K562 (cell line): ENCODE measurements around the gene CFAP92. TPM values are rescaled to one million over a fixed set of nuclear protein-coding genes. Genes with fewer than 3 reads are reported as not detected.

Experiments used
- ATAC-seq: fragments of 200-7000 bp; cut with Tn5 transposase; 3 replicates; pipeline ENCODE4 v1.9.1; 2020; ENCODE audit warnings: moderate library complexity
- BruUV-seq: library from RNA; stranded (reverse); fragments of 400-500 nt; replicated peaks from 2 replicates; lab custom pipeline; 2021; lab: Mats Ljungman, UMichigan
- CTCF ChIA-PET: fragments of 300-600 bp; formaldehyde crosslinking; extraction: SDS; loops from one replicate; lab custom pipeline; 2021; ENCODE audit warnings: low intra/inter-chr PET ratio; lab: Yijun Ruan, JAX
- POLR2A ChIA-PET: fragments of 300-600, 350-650 bp; sonication (Branson Sonifier 250); formaldehyde crosslinking; extraction: SDS; loops from one replicate; lab custom pipeline; 2021; ENCODE audit warnings: antibody characterized with exemption, inconsistent platforms; lab: Yijun Ruan, JAX
- DNase-seq, 4 experiments: peaks; one replicate each; pipeline versions ENCODE4 v3.0.0 to v3.0.0-alpha.2; 2011 to 2018; ENCODE audit warnings: low spot score in 3 of 4, mixed read lengths in 3 of 4; ENCODE audit errors: extremely low read depth in 1 of 4
- FAIRE-seq: peaks from 2 replicates; lab custom pipeline; 2011; peaks lifted over from hg19 to GRCh38; lab: Jason Lieb, UNC
- H2AFZ ChIP-seq: 2 replicates; pipeline ENCODE4 v1.6.0; 2011; ENCODE audit warnings: low read depth, low read length, control low read depth, inconsistent platforms
- H3K27ac ChIP-seq: fragments of 200-600 bp; 3 replicates; pipeline ENCODE4 v1.8.0; 2011; ENCODE audit warnings: low read depth, mild to moderate bottlenecking, control low read depth, inconsistent platforms, low read length, moderate library complexity, mixed read lengths; ENCODE audit errors: extremely low read depth
- H3K27me3 ChIP-seq, 2 experiments: fragments of 300-600 bp in 1 of 2; 2 replicates in 1 of 2; 3 replicates in 1 of 2; pipeline versions ENCODE4 v1.6.0 to v1.8.0; 2011; ENCODE audit warnings: inconsistent platforms in 2 of 2, low read length in 2 of 2, mild to moderate bottlenecking in 1 of 2, mixed read lengths in 1 of 2, moderate library complexity in 1 of 2; ENCODE audit not compliant: control insufficient read depth in 2 of 2, insufficient read depth in 2 of 2
- H3K36me3 ChIP-seq: fragments of 300-600 bp; 3 replicates; pipeline ENCODE4 v1.8.0; 2011; ENCODE audit warnings: mild to moderate bottlenecking, low read length, inconsistent platforms; ENCODE audit not compliant: control insufficient read depth, insufficient read depth
- H3K4me1 ChIP-seq, 2 experiments: fragments of 200-600 bp in 1 of 2; replicated peaks in 1 of 2; 2 replicates in 1 of 2; 3 replicates in 1 of 2; pipeline versions ENCODE4 v1.5.1 to v1.8.0; 2011; ENCODE audit warnings: inconsistent platforms in 2 of 2, low read length in 2 of 2, mild to moderate bottlenecking in 1 of 2, mixed read lengths in 1 of 2, moderate library complexity in 1 of 2; ENCODE audit not compliant: control insufficient read depth in 2 of 2, insufficient read depth in 2 of 2
- H3K4me2 ChIP-seq: 2 replicates; pipeline ENCODE4 v1.6.1; 2011; ENCODE audit warnings: low read length, control low read depth, inconsistent platforms, mixed read lengths; ENCODE audit not compliant: insufficient read depth
- H3K4me3 ChIP-seq: fragments of 200-600 bp; sonication (generic), shearing (Covaris generic); 2 replicates; pipeline ENCODE4 v1.5.1; 2016; ENCODE audit warnings: control low read depth, inconsistent platforms
- H3K79me2 ChIP-seq: fragments of 200-600 bp; 3 replicates; pipeline ENCODE4 v1.8.0; 2011; ENCODE audit warnings: low read length, inconsistent platforms; ENCODE audit not compliant: control insufficient read depth, insufficient read depth
- H3K9ac ChIP-seq, 2 experiments: 2 replicates each; pipeline versions ENCODE4 v1.6.0 to v1.6.1; 2011; ENCODE audit warnings: low read depth in 2 of 2, low read length in 2 of 2, control low read depth in 1 of 2, inconsistent platforms in 1 of 2, mild to moderate bottlenecking in 1 of 2, mixed read lengths in 1 of 2; ENCODE audit not compliant: insufficient read depth in 1 of 2
- H3K9me1 ChIP-seq: one replicate; pipeline ENCODE4 v1.6.0; 2011; ENCODE audit warnings: inconsistent platforms, mild to moderate bottlenecking, low read length, moderate library complexity; ENCODE audit not compliant: control insufficient read depth, insufficient read depth
- H3K9me3 ChIP-seq: replicated peaks from 2 replicates; pipeline ENCODE4 v1.5.1; 2011; ENCODE audit warnings: low read depth, low read length, inconsistent platforms; ENCODE audit not compliant: control insufficient read depth, insufficient read depth
- H4K20me1 ChIP-seq: replicated peaks from 2 replicates; pipeline ENCODE4 v1.6.1; 2011; ENCODE audit warnings: low read length, inconsistent platforms, mixed read lengths; ENCODE audit not compliant: control insufficient read depth, insufficient read depth
- MCM7 ChIP-seq, 2 experiments: fragments of 450-650 bp; IDR thresholded peaks; 2 replicates each; pipeline ENCODE4 v1.6.1; 2016 to 2018
- NR2C1 ChIP-seq, 2 experiments: fragments of 450-650 bp; IDR thresholded peaks; 2 replicates each; pipeline ENCODE4 v1.6.1; 2017; ENCODE audit warnings: mild to moderate bottlenecking in 2 of 2, antibody characterized with exemption in 1 of 2, inconsistent platforms in 1 of 2, missing compliant biosample characterization in 1 of 2, missing genetic modification characterization in 1 of 2
- RBFOX2 ChIP-seq: fragments of 200-400 bp; formaldehyde crosslinking; IDR thresholded peaks from 2 replicates; pipeline ENCODE4 v1.6.1; 2017; ENCODE audit warnings: low read depth, mild to moderate bottlenecking, low read length, moderate library complexity
- ZNF584 ChIP-seq: fragments of 200-800 bp; sonication (Bioruptor generic); IDR thresholded peaks from 2 replicates; pipeline ENCODE4 v1.6.1; 2016; ENCODE audit warnings: low read depth, mild to moderate bottlenecking, missing genetic modification characterization, missing compliant biosample characterization
- ZNF644 ChIP-seq: fragments of 200-800 bp; sonication (Bioruptor generic); IDR thresholded peaks from 2 replicates; pipeline ENCODE4 v1.6.1; 2016; ENCODE audit warnings: low read depth, missing genetic modification characterization, missing compliant biosample characterization
- WGBS: fragments of 100-300 bp; shearing (Covaris generic); methylation state at CpG from one replicate; pipeline ENCODE4 v1.1.6; 2016; ENCODE audit warnings: low coverage, mixed read lengths; ENCODE audit not compliant: insufficient coverage; ENCODE audit errors: missing lambda C conversion rate; 5-methylcytosine and 5-hydroxymethylcytosine counted together
- in situ Hi-C: fragments of 300-500 bp; cut with MboI; formaldehyde crosslinking; loops from 4 replicates; pipeline ENCODE4 v1.15.0; 2018; ENCODE audit warnings: inconsistent platforms, mixed read lengths
- intact Hi-C: fragments of 100-400 bp; cut with micrococcal nuclease; formaldehyde crosslinking; loops from 2 replicates; pipeline ENCODE4 v1.14.2; 2022
- polyA plus RNA-seq, 8 experiments: library from polyadenylated mRNA; depleted of rRNA in 4 of 8; stranded (reverse) in 5 of 8; unstranded in 3 of 8; fragments of >200 nt; fragmentation: Nextera tagmentation in 2 of 8; fragmentation: Illumina TruSeq in 1 of 8; extraction: Ambion mirVana in 2 of 8; extraction: Trizol in 1 of 8; gene quantifications; 2 replicates each; pipeline versions ENCODE4 v1.2.1 to v1.2.3, GENCODE V29; 2011 to 2014; ENCODE audit warnings: inconsistent platforms in 1 of 8, missing spikeins in 1 of 8
- total RNA-seq, 7 experiments: library from RNA; depleted of rRNA in 6 of 7; stranded (reverse); fragments of >200 nt in 6 of 7; fragmentation: Illumina TruSeq in 2 of 7; extraction: Trizol in 2 of 7; gene quantifications; 2 replicates each; pipeline versions ENCODE4 v1.2.1 to v1.2.3, GENCODE V29; 2011 to 2021; ENCODE audit warnings: low replicate concordance in 1 of 7
- TF ChIP-seq, protein P1 (sequence below), 2 experiments: fragments of 450-650 bp in 1 of 2; sonication (generic) in 1 of 2; formaldehyde crosslinking in 1 of 2; IDR thresholded peaks in 1 of 2; conservative IDR thresholded peaks in 1 of 2; 2 replicates each; pipeline versions ENCODE4 v1.6.1 to v1.8.1; 2016 to 2023; ENCODE audit warnings: mild to moderate bottlenecking in 2 of 2, moderate library complexity in 2 of 2, inconsistent platforms in 1 of 2, missing genetic modification reagents in 1 of 2
- TF ChIP-seq, protein P2 (sequence below): fragments of 450-650 bp; IDR thresholded peaks from 2 replicates; pipeline ENCODE4 v1.6.1; 2017; ENCODE audit warnings: antibody characterized with exemption, mild to moderate bottlenecking
- TF ChIP-seq, protein P3 (sequence below): fragments of 450-650 bp; IDR thresholded peaks from 2 replicates; pipeline ENCODE4 v1.6.1; 2018; ENCODE audit warnings: mild to moderate bottlenecking, low read depth; ENCODE audit not compliant: partially characterized antibody
- TF ChIP-seq, protein P4 (sequence below): fragments of 250-450 bp; sonication (Bioruptor Pico); IDR thresholded peaks from 2 replicates; pipeline ENCODE4 v1.8.0; 2022; ENCODE audit warnings: inconsistent platforms, mild to moderate bottlenecking, moderate library complexity, borderline replicate concordance

Gene CFAP92
- total and polyA plus RNA-seq, 9 of the 15 experiments (the other 6 are each of a cell fraction or from before 2014, with no cell fraction given), result 0.06 to 0.62 (median 0.36) TPM

DNA sequence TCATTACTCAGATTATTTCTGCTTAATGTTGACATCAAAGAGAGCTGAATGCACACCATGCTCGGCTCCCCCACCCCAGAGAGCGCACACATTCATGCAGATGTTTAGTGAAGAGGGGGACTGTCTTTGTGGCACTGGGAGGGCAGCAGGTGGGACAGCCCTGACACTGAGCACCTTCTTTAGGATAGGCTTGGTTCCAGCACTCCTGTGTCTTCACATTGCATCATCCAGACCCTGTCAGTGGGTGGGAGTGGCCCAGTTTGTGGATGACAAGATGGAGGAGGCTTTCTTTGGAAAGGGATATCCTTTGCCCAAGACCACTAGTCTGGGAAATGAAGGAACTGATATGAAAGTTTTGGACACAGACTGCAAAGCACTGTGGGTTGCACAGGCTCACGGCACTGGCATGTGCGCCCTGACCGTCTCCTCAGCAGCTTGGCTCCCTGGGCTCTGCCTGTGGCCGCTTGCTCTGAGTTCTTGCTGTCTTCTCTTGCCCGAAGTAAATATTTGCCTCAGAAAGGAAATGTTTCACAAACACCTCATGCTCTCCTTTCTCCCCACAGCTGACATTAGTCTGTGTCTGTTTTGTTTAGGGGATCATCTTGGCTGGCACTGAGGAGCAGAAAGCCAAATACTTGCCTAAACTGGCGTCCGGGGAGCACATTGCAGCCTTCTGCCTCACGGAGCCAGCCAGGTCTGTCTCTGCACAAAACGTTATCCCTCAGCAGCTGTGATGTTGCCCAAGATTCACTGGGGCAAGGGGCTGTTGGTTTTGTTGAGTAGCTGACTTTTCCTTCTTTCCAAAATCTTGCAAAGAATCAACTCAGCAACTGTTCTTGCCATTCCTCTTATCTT, 97.8 kb downstream of the CFAP92 start:
- peak in 1 of 4 experiments; percentile 20 for DNase-seq
- no peaks in the 10 kb centered on the region for H3K9me1 ChIP-seq
- H3K4me2 ChIP-seq, result no peak overlapping the region
- H3K9ac ChIP-seq, result no peak overlapping the region; a peak in 1 of 4 replicates
- no peak for FAIRE-seq
- no peak overlapping the region for H2AFZ ChIP-seq
- peak overlapping the region; percentile 68; the same call in 1 of the 3 replicates for H3K27ac ChIP-seq
- WGBS, result 87% methylated on average over 9 of the region's 11 CpGs
- H3K4me1 ChIP-seq, result peaks cover 0 to 8% of the 10 kb centered on the region in 2 experiments; a peak in 3 of 5 replicates
- H4K20me1 ChIP-seq, result no peaks in the 10 kb centered on the region
- no peak overlapping the region for H3K4me3 ChIP-seq
- ATAC-seq, result peak; percentile 97
- POLR2A ChIA-PET, result interaction anchor here (0.6 to 0.7 kb wide), 2 partner anchors 493 to 925 kb away, joined by 3 to 4 read pairs; no protein-coding TSS in a partner anchor
- no TSS peak for BruUV-seq
- H3K36me3 ChIP-seq, result peaks cover 73% of the 10 kb centered on the region; the same call in 2 of the 3 replicates
- no peaks in the 10 kb centered on the region for H3K27me3 ChIP-seq
- intact Hi-C loops (no loop called here), in situ Hi-C loops (no loop called here)
- no peaks in the 10 kb centered on the region for H3K9me3 ChIP-seq
- CTCF ChIA-PET, result no interaction called here
- no peaks in the 10 kb centered on the region for H3K79me2 ChIP-seq
- TF ChIP-seq, protein P1, sequence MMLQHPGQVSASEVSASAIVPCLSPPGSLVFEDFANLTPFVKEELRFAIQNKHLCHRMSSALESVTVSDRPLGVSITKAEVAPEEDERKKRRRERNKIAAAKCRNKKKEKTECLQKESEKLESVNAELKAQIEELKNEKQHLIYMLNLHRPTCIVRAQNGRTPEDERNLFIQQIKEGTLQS (IDR thresholded peaks at IDR 0.05), result peak; percentile 92
- TF ChIP-seq, protein P1 (CRISPR knock-in tag; conservative IDR thresholded peaks at IDR 0.05), result no peak
- TF ChIP-seq, protein P2, sequence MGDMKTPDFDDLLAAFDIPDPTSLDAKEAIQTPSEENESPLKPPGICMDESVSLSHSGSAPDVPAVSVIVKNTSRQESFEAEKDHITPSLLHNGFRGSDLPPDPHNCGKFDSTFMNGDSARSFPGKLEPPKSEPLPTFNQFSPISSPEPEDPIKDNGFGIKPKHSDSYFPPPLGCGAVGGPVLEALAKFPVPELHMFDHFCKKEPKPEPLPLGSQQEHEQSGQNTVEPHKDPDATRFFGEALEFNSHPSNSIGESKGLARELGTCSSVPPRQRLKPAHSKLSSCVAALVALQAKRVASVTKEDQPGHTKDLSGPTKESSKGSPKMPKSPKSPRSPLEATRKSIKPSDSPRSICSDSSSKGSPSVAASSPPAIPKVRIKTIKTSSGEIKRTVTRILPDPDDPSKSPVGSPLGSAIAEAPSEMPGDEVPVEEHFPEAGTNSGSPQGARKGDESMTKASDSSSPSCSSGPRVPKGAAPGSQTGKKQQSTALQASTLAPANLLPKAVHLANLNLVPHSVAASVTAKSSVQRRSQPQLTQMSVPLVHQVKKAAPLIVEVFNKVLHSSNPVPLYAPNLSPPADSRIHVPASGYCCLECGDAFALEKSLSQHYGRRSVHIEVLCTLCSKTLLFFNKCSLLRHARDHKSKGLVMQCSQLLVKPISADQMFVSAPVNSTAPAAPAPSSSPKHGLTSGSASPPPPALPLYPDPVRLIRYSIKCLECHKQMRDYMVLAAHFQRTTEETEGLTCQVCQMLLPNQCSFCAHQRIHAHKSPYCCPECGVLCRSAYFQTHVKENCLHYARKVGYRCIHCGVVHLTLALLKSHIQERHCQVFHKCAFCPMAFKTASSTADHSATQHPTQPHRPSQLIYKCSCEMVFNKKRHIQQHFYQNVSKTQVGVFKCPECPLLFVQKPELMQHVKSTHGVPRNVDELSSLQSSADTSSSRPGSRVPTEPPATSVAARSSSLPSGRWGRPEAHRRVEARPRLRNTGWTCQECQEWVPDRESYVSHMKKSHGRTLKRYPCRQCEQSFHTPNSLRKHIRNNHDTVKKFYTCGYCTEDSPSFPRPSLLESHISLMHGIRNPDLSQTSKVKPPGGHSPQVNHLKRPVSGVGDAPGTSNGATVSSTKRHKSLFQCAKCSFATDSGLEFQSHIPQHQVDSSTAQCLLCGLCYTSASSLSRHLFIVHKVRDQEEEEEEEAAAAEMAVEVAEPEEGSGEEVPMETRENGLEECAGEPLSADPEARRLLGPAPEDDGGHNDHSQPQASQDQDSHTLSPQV, result peak; percentile 54; the same call in 1 of the 2 replicates
- peak; percentile 75 for TF ChIP-seq ZNF644 (tag)
- TF ChIP-seq, protein P3, sequence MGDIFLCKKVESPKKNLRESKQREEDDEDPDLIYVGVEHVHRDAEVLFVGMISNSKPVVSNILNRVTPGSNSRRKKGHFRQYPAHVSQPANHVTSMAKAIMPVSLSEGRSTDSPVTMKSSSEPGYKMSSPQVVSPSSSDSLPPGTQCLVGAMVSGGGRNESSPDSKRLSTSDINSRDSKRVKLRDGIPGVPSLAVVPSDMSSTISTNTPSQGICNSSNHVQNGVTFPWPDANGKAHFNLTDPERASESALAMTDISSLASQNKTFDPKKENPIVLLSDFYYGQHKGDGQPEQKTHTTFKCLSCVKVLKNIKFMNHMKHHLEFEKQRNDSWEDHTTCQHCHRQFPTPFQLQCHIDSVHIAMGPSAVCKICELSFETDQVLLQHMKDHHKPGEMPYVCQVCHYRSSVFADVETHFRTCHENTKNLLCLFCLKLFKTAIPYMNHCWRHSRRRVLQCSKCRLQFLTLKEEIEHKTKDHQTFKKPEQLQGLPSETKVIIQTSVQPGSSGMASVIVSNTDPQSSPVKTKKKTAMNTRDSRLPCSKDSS, result no peak
- peak; percentile 51 for TF ChIP-seq RBFOX2
- no peak for TF ChIP-seq MCM7 (IDR thresholded peaks at IDR 0.05)
- peak; percentile 94 for TF ChIP-seq ZNF584 (CRISPR knock-in tag)
- TF ChIP-seq, protein P4, sequence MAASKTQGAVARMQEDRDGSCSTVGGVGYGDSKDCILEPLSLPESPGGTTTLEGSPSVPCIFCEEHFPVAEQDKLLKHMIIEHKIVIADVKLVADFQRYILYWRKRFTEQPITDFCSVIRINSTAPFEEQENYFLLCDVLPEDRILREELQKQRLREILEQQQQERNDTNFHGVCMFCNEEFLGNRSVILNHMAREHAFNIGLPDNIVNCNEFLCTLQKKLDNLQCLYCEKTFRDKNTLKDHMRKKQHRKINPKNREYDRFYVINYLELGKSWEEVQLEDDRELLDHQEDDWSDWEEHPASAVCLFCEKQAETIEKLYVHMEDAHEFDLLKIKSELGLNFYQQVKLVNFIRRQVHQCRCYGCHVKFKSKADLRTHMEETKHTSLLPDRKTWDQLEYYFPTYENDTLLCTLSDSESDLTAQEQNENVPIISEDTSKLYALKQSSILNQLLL (CRISPR knock-in tag), result no peak
- TF ChIP-seq NR2C1 (IDR thresholded peaks at IDR 0.05), result no peak
- peak; percentile 46 for TF ChIP-seq NR2C1 (tag; IDR thresholded peaks at IDR 0.05)
